Measurements from ENCODE around the gene ZNF76. TPM values are rescaled to one million over a fixed set of nuclear protein-coding genes. Genes with fewer than 3 reads are reported as not detected.

Gene ZNF76
- total and polyA plus RNA-seq, 5 experiments from 2014 or later: 22.1 to 96.8 (median 35.9) TPM

GRCh38 chr6:35259948-35260590 lies 534 bp downstream of the ZNF76 start:
- Mint-ChIP-seq H3K27me3 (no peaks in the 10 kb centered on the region), H3K4me3 (peak overlapping the region; percentile 83 to 99 (median 90)), H3K27ac (peak overlapping the region; percentile 87 to 99 (median 97)), H3K36me3 (peaks cover 0 to 3% (median 0%) of the 10 kb centered on the region in 3 donors), H3K4me1 (peaks cover 24 to 62% (median 60%) of the 10 kb centered on the region in 4 donors), H3K9me3 (no peaks in the 10 kb centered on the region)
- ATAC-seq (peak; percentile 49 to 66), DNase-seq (peak; percentile 59 to 89 (median 74))
- POLR2A ChIA-PET: interaction anchor here (0.6 to 1.5 kb wide), 5 partner anchors 8 to 43 kb away, joined by 3 to 8 read pairs (median 5); no protein-coding TSS in a partner anchor

GRCh38 chr6:35260591-35261570 lies 1.3 kb downstream of the ZNF76 start:
- Mint-ChIP-seq H3K27me3 (no peaks in the 10 kb centered on the region), H3K9me3 (no peaks in the 10 kb centered on the region), H3K4me3 (peak overlapping the region; percentile 83 to 99 (median 90)), H3K4me1 (peaks cover 29 to 67% (median 65%) of the 10 kb centered on the region in 4 donors), H3K27ac (peak overlapping the region; percentile 87 to 99 (median 97)), H3K36me3 (peaks cover 0 to 3% (median 0%) of the 10 kb centered on the region in 3 donors)
- ATAC-seq (no peak), DNase-seq (peak in 1 of 10 donors; percentile 11)
- POLR2A ChIA-PET: interaction anchor here (0.5 to 1.2 kb wide), 4 partner anchors 8 to 835 kb away, joined by 3 to 4 read pairs (median 4); partner anchors contain the start of gene RPS10

- Mint-ChIP-seq H3K4me3 (peak overlapping the region in 4 of 10 donors; percentile 2 to 35 (median 14)), H3K36me3 (peaks cover 0 to 5% (median 2%) of the 10 kb centered on the region in 3 donors), H3K27ac (peak overlapping the region; percentile 7 to 88 (median 66)), H3K9me3 (no peaks in the 10 kb centered on the region), H3K27me3 (no peaks in the 10 kb centered on the region), H3K4me1 (peaks cover 34 to 73% (median 68%) of the 10 kb centered on the region in 4 donors)
- DNase-seq (no peak), ATAC-seq (no peak)
- POLR2A ChIA-PET: no interaction called here
Measured at GRCh38 chr6:35262596-35262995, 3.1 kb downstream of the ZNF76 start.

- no peak for ATAC-seq
- Mint-ChIP-seq H3K27me3 (no peaks in the 10 kb centered on the region), H3K9me3 (no peaks in the 10 kb centered on the region), H3K4me3 (no peak overlapping the region), H3K36me3 (peaks cover 0 to 8% (median 4%) of the 10 kb centered on the region in 3 donors), H3K4me1 (peaks cover 38 to 79% (median 60%) of the 10 kb centered on the region in 4 donors), H3K27ac (peak overlapping the region in 5 of 10 donors; percentile 5 to 50 (median 35))
- POLR2A ChIA-PET: interaction anchor here (0.6 to 1.0 kb wide), 2 partner anchors 54 to 627 kb away, joined by 3 to 4 read pairs; no protein-coding TSS in a partner anchor
- no peak for DNase-seq
Measured at GRCh38 chr6:35264550-35265274, 5.2 kb downstream of the ZNF76 start.

- POLR2A ChIA-PET: no interaction called here
- Mint-ChIP-seq H3K4me3 (no peak overlapping the region), H3K27me3 (no peaks in the 10 kb centered on the region), H3K4me1 (peaks cover 33 to 74% (median 54%) of the 10 kb centered on the region in 4 donors), H3K36me3 (peaks cover 0 to 11% (median 8%) of the 10 kb centered on the region in 3 donors), H3K27ac (peak overlapping the region in 2 of 10 donors; percentile 0 to 8), H3K9me3 (no peaks in the 10 kb centered on the region)
- DNase-seq (no peak), ATAC-seq (no peak)
Measured at GRCh38 chr6:35265523-35265922, 6.0 kb downstream of the ZNF76 start.

GRCh38 chr6:35267446-35267845 lies 7.9 kb downstream of the ZNF76 start:
- peaks cover 24 to 61% (median 37%) of the 10 kb centered on the region in 4 donors for H3K4me1 Mint-ChIP-seq

GRCh38 chr6:35267897-35268296 lies 8.4 kb downstream of the ZNF76 start:
- POLR2A ChIA-PET: interaction anchor here (2.1 kb wide), 1 partner anchor 8 kb away, joined by 8 read pairs; the partner anchor contains the start of gene ZNF76
- Mint-ChIP-seq H3K27ac (peak overlapping the region in 3 of 10 donors; percentile 4 to 59 (median 16)), H3K4me1 (peaks cover 20 to 56% (median 32%) of the 10 kb centered on the region in 4 donors), H3K9me3 (no peaks in the 10 kb centered on the region), H3K36me3 (peaks cover 0 to 14% (median 8%) of the 10 kb centered on the region in 3 donors), H3K4me3 (no peak overlapping the region), H3K27me3 (no peaks in the 10 kb centered on the region)
- ATAC-seq: no peak
- no peak for DNase-seq

More at GRCh38 chr6:35267446-35267845, 7.9 kb downstream of the ZNF76 start:
- Mint-ChIP-seq H3K27ac (peak overlapping the region in 4 of 10 donors; percentile 4 to 59 (median 33)), H3K9me3 (no peaks in the 10 kb centered on the region), H3K27me3 (no peaks in the 10 kb centered on the region), H3K4me3 (no peak overlapping the region), H3K36me3 (peaks cover 0 to 14% (median 8%) of the 10 kb centered on the region in 3 donors)
- no peak for ATAC-seq
- POLR2A ChIA-PET: interaction anchor here (2.1 kb wide), 1 partner anchor 8 kb away, joined by 8 read pairs; the partner anchor contains the start of gene ZNF76
- DNase-seq: no peak

GRCh38 chr6:35272005-35272404 lies 12.5 kb downstream of the ZNF76 start:
- H3K36me3 Mint-ChIP-seq: peaks cover 0 to 14% (median 8%) of the 10 kb centered on the region in 3 donors
- POLR2A ChIA-PET: interaction anchor here (1.0 kb wide), 1 partner anchor 11 kb away, joined by 4 read pairs; no protein-coding TSS in a partner anchor
- no peaks in the 10 kb centered on the region for H3K27me3 Mint-ChIP-seq
- DNase-seq (no peak), ATAC-seq (no peak)
- H3K9me3 Mint-ChIP-seq: no peaks in the 10 kb centered on the region
- no peak overlapping the region for H3K4me3 Mint-ChIP-seq
- H3K27ac Mint-ChIP-seq: peak overlapping the region in 1 of 10 donors; percentile 21
- H3K4me1 Mint-ChIP-seq: peaks cover 9 to 41% (median 16%) of the 10 kb centered on the region in 4 donors

GRCh38 chr6:35273822-35274559 lies 14.5 kb downstream of the ZNF76 start:
- H3K27ac Mint-ChIP-seq: peak overlapping the region in 6 of 10 donors; percentile 3 to 69 (median 44)

GRCh38 chr6:35275744-35276260 lies 16.3 kb downstream of the ZNF76 start:
- peaks cover 0 to 9% (median 0%) of the 10 kb centered on the region in 3 donors for H3K36me3 Mint-ChIP-seq
- no peak overlapping the region for H3K4me3 Mint-ChIP-seq
- no peaks in the 10 kb centered on the region for H3K9me3 Mint-ChIP-seq
- H3K4me1 Mint-ChIP-seq: peaks cover 9 to 29% (median 13%) of the 10 kb centered on the region in 4 donors
- peak overlapping the region in 1 of 10 donors; percentile 22 for H3K27ac Mint-ChIP-seq
- H3K27me3 Mint-ChIP-seq: no peaks in the 10 kb centered on the region
- DNase-seq (no peak), ATAC-seq (no peak)
- POLR2A ChIA-PET: no interaction called here

More at GRCh38 chr6:35273822-35274559, 14.5 kb downstream of the ZNF76 start:
- POLR2A ChIA-PET: interaction anchor here (0.5 to 0.6 kb wide), 2 partner anchors 11 to 1737 kb away, joined by 3 to 4 read pairs; no protein-coding TSS in a partner anchor
- DNase-seq: no peak
- H3K36me3 Mint-ChIP-seq: peaks cover 0 to 11% (median 3%) of the 10 kb centered on the region in 3 donors
- H3K27me3 Mint-ChIP-seq: no peaks in the 10 kb centered on the region
- ATAC-seq: no peak
- H3K4me1 Mint-ChIP-seq: peaks cover 8 to 34% (median 13%) of the 10 kb centered on the region in 4 donors
- H3K4me3 Mint-ChIP-seq: no peak overlapping the region
- H3K9me3 Mint-ChIP-seq: no peaks in the 10 kb centered on the region

- Mint-ChIP-seq H3K36me3 (peaks cover 9 to 34% (median 10%) of the 10 kb centered on the region in 3 donors), H3K4me1 (peaks cover 7 to 25% (median 12%) of the 10 kb centered on the region in 4 donors), H3K27ac (peak overlapping the region in 3 of 10 donors; percentile 50 to 74 (median 52)), H3K4me3 (no peak overlapping the region), H3K27me3 (no peaks in the 10 kb centered on the region), H3K9me3 (no peaks in the 10 kb centered on the region)
- ATAC-seq (no peak), DNase-seq (no peak)
- POLR2A ChIA-PET: no interaction called here
Measured at GRCh38 chr6:35278708-35279107, 19.2 kb downstream of the ZNF76 start.
